ENCODE data around the gene MYADML2. TPM values are rescaled to one million over a fixed set of nuclear protein-coding genes. Genes with fewer than 3 reads are reported as not detected.
A peak's percentile ranks its signal among the peaks of the same experiment; 100 is the strongest.

The MYADML2 gene
- total RNA-seq, 4 donors from 2014 or later = 2.9 to 24.9 (median 13.3) TPM

GRCh38 chr17:81890447-81891302 lies 56.4 kb downstream of the MYADML2 start:
- peaks cover 0 to 45% of the 10 kb centered on the region in 2 donors for H3K36me3 ChIP-seq

More at GRCh38 chr17:81890447-81891302, 56.4 kb downstream of the MYADML2 start:
- in situ Hi-C loops (cut with MboI; ENCODE audit: low sequenced_read_pairs in 4 of 4) (no loop called here), intact Hi-C loops (cut with DNase I; ENCODE audit: low total_unique reads) (loop anchor here (1.0 kb wide), 1 partner anchor 21 kb away; the partner anchor contains the start of gene PCYT2)
- DNase-seq (peak in 1 of 2 donors; percentile 13), ATAC-seq (no peak)
- Histone ChIP-seq H3K9me3 (no peaks in the 10 kb centered on the region), H3K27me3 (no peaks in the 10 kb centered on the region), H3K27ac (peak overlapping the region; percentile 65 to 98 (median 97)), H3K4me3 (peak overlapping the region; percentile 62 to 96 (median 88)), H3K4me1 (peaks cover 31 to 36% of the 10 kb centered on the region in 2 donors)
- no peak for TF ChIP-seq CTCF (IDR thresholded peaks at IDR 0.05 in 4 of 5, conservative IDR thresholded peaks at IDR 0.05 in 1 of 5)
- no peak for TF ChIP-seq POLR2A (IDR thresholded peaks at IDR 0.05)

Other genes with a start within 250 kb of the MYADML2 start
- gene MRPL12, start 243.9 kb downstream of the MYADML2 start, total RNA-seq = 100 to 1,000 TPM in 2 of 4 donors, 10 to 100 TPM in 2; 79.1 to 117 (median 94.1) TPM
- 1 to 10 TPM; 3.4 to 9.3 (median 6.7) TPM for gene SLC25A10, start 234.9 kb downstream of the MYADML2 start, total RNA-seq
- under 1 TPM in 1 of 4 donors, not detected in 3; 0.29 TPM for gene GCGR, start 143.1 kb downstream of the MYADML2 start, total RNA-seq
- 10 to 100 TPM in 3 of 4 donors, 1 to 10 TPM in 1; 8.3 to 36.2 (median 25.2) TPM for gene MCRIP1, start 113.9 kb downstream of the MYADML2 start, total RNA-seq
- gene PPP1R27, start 112.2 kb downstream of the MYADML2 start, total RNA-seq = 100 to 1,000 TPM; 245 to 708 (median 400) TPM
- gene P4HB, start 86.7 kb downstream of the MYADML2 start, total RNA-seq = 100 to 1,000 TPM; 497 to 717 (median 621) TPM
- 100 to 1,000 TPM in 1 of 4 donors, 10 to 100 TPM in 3; 52.1 to 122 (median 64.4) TPM for gene ARHGDIA, start 75.9 kb downstream of the MYADML2 start, total RNA-seq
- gene ALYREF, start 55.6 kb downstream of the MYADML2 start, total RNA-seq = 10 to 100 TPM; 40.9 to 65.3 (median 50.7) TPM
- 100 to 1,000 TPM; 173 to 258 (median 197) TPM for gene ANAPC11, start 55.5 kb downstream of the MYADML2 start, total RNA-seq
- gene NPB, start 45.0 kb downstream of the MYADML2 start, total RNA-seq = 1 to 10 TPM in 2 of 4 donors, under 1 TPM in 1, not detected in 1; 0.46 to 1.4 (median 1.1) TPM
- gene PCYT2, start 35.8 kb downstream of the MYADML2 start, total RNA-seq = 10 to 100 TPM; 22.6 to 44.8 (median 37.1) TPM
- 10 to 100 TPM in 1 of 4 donors, 1 to 10 TPM in 3; 7.2 to 11.4 (median 8.3) TPM for gene SIRT7, start 29.1 kb downstream of the MYADML2 start, total RNA-seq
- 10 to 100 TPM; 37.1 to 65.5 (median 51.9) TPM for gene MAFG, start 19.5 kb downstream of the MYADML2 start, total RNA-seq
- 10 to 100 TPM in 3 of 4 donors, 1 to 10 TPM in 1; 5.6 to 16.8 (median 11.6) TPM for gene PYCR1, start 9.9 kb downstream of the MYADML2 start, total RNA-seq
- gene NOTUM, start 14.0 kb upstream of the MYADML2 start, total RNA-seq = 1 to 10 TPM in 3 of 4 donors, not detected in 1; 1.7 to 1.8 (median 1.7) TPM
- 10 to 100 TPM; 24.0 to 44.7 (median 32.0) TPM for gene ASPSCR1, start 30.4 kb upstream of the MYADML2 start, total RNA-seq
- 10 to 100 TPM; 41.2 to 62.7 (median 57.0) TPM for gene CENPX, start 75.6 kb upstream of the MYADML2 start, total RNA-seq
- 1 to 10 TPM; 1.1 to 5.0 (median 3.8) TPM for gene LRRC45, start 76.1 kb upstream of the MYADML2 start, total RNA-seq
- 1 to 10 TPM in 1 of 4 donors, under 1 TPM in 1, not detected in 2; 0.42 to 2.0 TPM for gene RAC3, start 84.4 kb upstream of the MYADML2 start, total RNA-seq
- gene DCXR, start 90.5 kb upstream of the MYADML2 start, total RNA-seq = 100 to 1,000 TPM; 130 to 296 (median 223) TPM
- 10 to 100 TPM; 29.6 to 64.9 (median 49.1) TPM for gene RFNG, start 104.6 kb upstream of the MYADML2 start, total RNA-seq
- gene GPS1, start 104.7 kb upstream of the MYADML2 start, total RNA-seq = 100 to 1,000 TPM; 119 to 174 (median 137) TPM
- 100 to 1,000 TPM in 2 of 4 donors, 10 to 100 TPM in 2; 54.6 to 119 (median 83.2) TPM for gene DUS1L, start 118.6 kb upstream of the MYADML2 start, total RNA-seq
- 10 to 100 TPM; 16.3 to 34.5 (median 26.3) TPM for gene FASN, start 151.0 kb upstream of the MYADML2 start, total RNA-seq